ENCODE results near the gene GIGYF1. TPM values are rescaled to one million over a fixed set of nuclear protein-coding genes. Genes with fewer than 3 reads are reported as not detected.

The GIGYF1 gene
- total RNA-seq, 4 donors from 2014 or later = 16.4 to 21.1 (median 16.6) TPM

GRCh38 chr7:100641463-100641859, 52.6 kb downstream of the GIGYF1 start, which contains the start of gene TFR2:
Gene TFR2, minus strand, starts transcription at chr7:100641552. Its CDS starts 43 bp downstream, at chr7:100641509.
- DNase-seq (no peak), ATAC-seq (no peak)
- no peak within 1 kb of the TSS for H3K4me3 ChIP-seq
- intact Hi-C loops (cut with DNase I; ENCODE audit: low total_unique reads) (no loop called here), in situ Hi-C loops (cut with MboI; ENCODE audit: low sequenced_read_pairs in 4 of 4) (no loop called here)
- H3K27me3 ChIP-seq = peaks cover 11 to 33% (median 26%) of the 10 kb centered on the region in 3 donors
- no peaks in the 10 kb centered on the region for H3K9me3 ChIP-seq
- H3K4me1 ChIP-seq = no peaks in the 10 kb centered on the region
- H3K27ac ChIP-seq = no peak within 1 kb of the TSS
- no peaks in the 10 kb centered on the region for H3K36me3 ChIP-seq
- no peak for TF ChIP-seq POLR2A (IDR thresholded peaks at IDR 0.05)
- no peak for TF ChIP-seq CTCF (IDR thresholded peaks at IDR 0.05 in 4 of 5, conservative IDR thresholded peaks at IDR 0.05 in 1 of 5)

- Histone ChIP-seq H3K36me3 (no peaks in the 10 kb centered on the region), H3K4me1 (no peaks in the 10 kb centered on the region), H3K27ac (no peak overlapping the region), H3K4me3 (no peak overlapping the region), H3K9me3 (no peaks in the 10 kb centered on the region), H3K27me3 (peaks cover 11 to 27% (median 24%) of the 10 kb centered on the region in 3 donors)
- DNase-seq (no peak), ATAC-seq (no peak)
- TF ChIP-seq CTCF (IDR thresholded peaks at IDR 0.05 in 4 of 5, conservative IDR thresholded peaks at IDR 0.05 in 1 of 5) = no peak
- no peak for TF ChIP-seq POLR2A (IDR thresholded peaks at IDR 0.05)
- in situ Hi-C loops (cut with MboI; ENCODE audit: low sequenced_read_pairs in 4 of 4) = no loop called here
- intact Hi-C loops (cut with DNase I; ENCODE audit: low total_unique reads) = no loop called here
These were observed 53.3 kb downstream of the GIGYF1 start for GRCh38 chr7:100640517-100641440.

- no peaks in the 10 kb centered on the region for H3K36me3 ChIP-seq
- in situ Hi-C loops (cut with MboI; ENCODE audit: low sequenced_read_pairs in 4 of 4) = no loop called here
- H3K27ac ChIP-seq = no peak overlapping the region
- ATAC-seq (no peak), DNase-seq (no peak)
- TF ChIP-seq POLR2A (IDR thresholded peaks at IDR 0.05) (no peak), CTCF (IDR thresholded peaks at IDR 0.05 in 4 of 5, conservative IDR thresholded peaks at IDR 0.05 in 1 of 5) (no peak)
- H3K27me3 ChIP-seq = peaks cover 11 to 27% (median 20%) of the 10 kb centered on the region in 3 donors
- intact Hi-C loops (cut with DNase I; ENCODE audit: low total_unique reads) = no loop called here
- H3K9me3 ChIP-seq = no peaks in the 10 kb centered on the region
- no peak overlapping the region for H3K4me3 ChIP-seq
- H3K4me1 ChIP-seq = no peaks in the 10 kb centered on the region
These were observed 54.0 kb downstream of the GIGYF1 start for GRCh38 chr7:100639995-100640516.

- Histone ChIP-seq H3K27ac (no peak overlapping the region), H3K9me3 (no peaks in the 10 kb centered on the region), H3K4me3 (peak overlapping the region; percentile 47 to 57 (median 50)), H3K27me3 (peaks cover 19 to 28% (median 26%) of the 10 kb centered on the region in 3 donors), H3K4me1 (peaks cover 0 to 8% of the 10 kb centered on the region in 2 donors), H3K36me3 (no peaks in the 10 kb centered on the region)
- no peak for ATAC-seq
- intact Hi-C loops (cut with DNase I; ENCODE audit: low total_unique reads) (loop anchor here (5.0 kb wide), 1 partner anchor 59 kb away; the partner anchor contains the start of gene GIGYF1), in situ Hi-C loops (cut with MboI; ENCODE audit: low sequenced_read_pairs in 4 of 4) (no loop called here)
- TF ChIP-seq POLR2A (IDR thresholded peaks at IDR 0.05) = no peak
- peak in 1 of 5 experiments; percentile 21 for TF ChIP-seq CTCF (IDR thresholded peaks at IDR 0.05 in 4 of 5, conservative IDR thresholded peaks at IDR 0.05 in 1 of 5)
- no peak for DNase-seq
These were observed 60.9 kb downstream of the GIGYF1 start for GRCh38 chr7:100632951-100633717.
